Activated T-cell treated with anti-CD3 and anti-CD28 coated beads, Interleukin-2, amount 50 U/mL, for 72 hours (primary cell): ENCODE data around the gene PILRA. TPM values are rescaled to one million over a fixed set of nuclear protein-coding genes. Genes with fewer than 3 reads are reported as not detected.
"Not testable (repeated sequence)": the region's sequence is repeated elsewhere in the genome, so short reads cannot be mapped to it uniquely, and the experiment has no call there.

ENCODE experiments used
- ATAC-seq, 2 donors: fragments of 150-1000 bp; cut with Tn5 transposase; replicated peaks in 1 of 2; 2 replicates each; pipeline ENCODE4 v1.10.0; 2021; ENCODE audit warnings: moderate library complexity in 2 of 2, mild to moderate bottlenecking in 1 of 2
- DNase-seq, 2 donors: peaks; one replicate each; pipeline ENCODE4 v3.0.0; 2021 to 2022; ENCODE audit warnings: mixed read lengths in 1 of 2
- H3K27ac Mint-ChIP-seq: one replicate; pipeline ENCODE4 v1.8.0; 2022; ENCODE audit warnings: mild to moderate bottlenecking, moderate library complexity, mixed read lengths
- H3K27me3 Mint-ChIP-seq: one replicate; pipeline ENCODE4 v1.8.0; 2022; ENCODE audit warnings: low read depth, mixed read lengths
- H3K36me3 Mint-ChIP-seq, 2 donors: one replicate each; pipeline ENCODE4 v1.8.0; 2022; ENCODE audit warnings: mixed read lengths in 2 of 2, mild to moderate bottlenecking in 1 of 2; ENCODE audit not compliant: insufficient read depth in 2 of 2
- H3K4me1 Mint-ChIP-seq: one replicate; pipeline ENCODE4 v1.8.0; 2022; ENCODE audit warnings: low read depth, mixed read lengths
- H3K4me3 Mint-ChIP-seq, 2 donors: one replicate each; pipeline ENCODE4 v1.8.0; 2022; ENCODE audit warnings: mild to moderate bottlenecking in 2 of 2, mixed read lengths in 2 of 2, moderate library complexity in 2 of 2
- H3K9me3 Mint-ChIP-seq, 2 donors: one replicate each; pipeline ENCODE4 v1.8.0; 2022; ENCODE audit warnings: mixed read lengths in 2 of 2
- total RNA-seq, 2 donors: library from RNA; stranded (reverse); gene quantifications; one replicate each; pipeline ENCODE4 v1.2.3, GENCODE V29; 2022

Gene PILRA
- total RNA-seq, 2 donors from 2014 or later = 3.4 to 14.1 TPM

DNA sequence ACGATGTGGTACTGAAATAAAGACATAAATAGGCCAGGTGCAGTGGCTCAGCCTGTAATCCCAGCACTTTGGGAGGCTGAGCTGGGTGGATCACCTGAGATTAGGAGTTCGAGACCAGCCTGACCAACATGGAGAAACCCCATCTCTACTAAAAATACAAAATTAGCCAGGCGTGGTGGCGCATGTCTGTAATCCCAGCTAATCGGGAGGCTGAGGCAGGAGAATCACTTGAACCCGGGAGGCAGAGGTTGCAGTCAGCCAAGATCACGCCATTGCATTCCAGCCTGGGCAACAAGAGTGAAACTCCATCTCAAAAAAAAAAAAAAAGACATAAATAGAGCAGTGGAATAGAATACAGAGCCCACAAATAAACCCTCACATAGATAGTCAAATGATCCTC lies 9.5 kb upstream of the PILRA start:
- H3K4me3 Mint-ChIP-seq, H3K27me3 Mint-ChIP-seq, H3K27ac Mint-ChIP-seq, DNase-seq, H3K9me3 Mint-ChIP-seq, ATAC-seq: not testable (repeated sequence)
- H3K4me1 Mint-ChIP-seq = peaks cover 42% of the 10 kb centered on the region
- H3K36me3 Mint-ChIP-seq = peaks cover 7 to 41% of the 10 kb centered on the region in 2 donors

DNA sequence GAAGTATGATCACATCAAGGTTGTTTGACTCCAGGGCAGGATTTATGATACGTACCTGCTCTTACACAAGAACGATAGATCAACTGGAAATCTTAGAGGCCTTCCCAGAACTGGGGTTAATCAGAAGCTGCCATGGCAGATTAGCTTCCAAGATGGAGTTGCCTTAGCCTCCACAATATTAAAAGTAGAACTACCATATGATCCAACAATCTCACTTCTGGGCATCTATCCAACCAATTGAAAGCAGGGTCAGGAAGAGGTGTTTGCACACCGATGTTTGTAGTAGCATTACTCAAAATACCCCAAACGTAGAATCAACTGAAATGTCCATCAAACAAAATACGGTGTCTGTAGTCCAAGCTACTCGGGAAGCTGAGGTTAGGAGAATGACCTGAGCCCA lies 8.8 kb upstream of the PILRA start:
- no peak for DNase-seq
- H3K36me3 Mint-ChIP-seq = peaks cover 5 to 37% of the 10 kb centered on the region in 2 donors
- ATAC-seq = no peak
- H3K9me3 Mint-ChIP-seq = no peaks in the 10 kb centered on the region
- H3K4me3 Mint-ChIP-seq = no peak overlapping the region
- no peaks in the 10 kb centered on the region for H3K27me3 Mint-ChIP-seq
- H3K4me1 Mint-ChIP-seq = peaks cover 46% of the 10 kb centered on the region
- H3K27ac Mint-ChIP-seq = no peak overlapping the region

DNA sequence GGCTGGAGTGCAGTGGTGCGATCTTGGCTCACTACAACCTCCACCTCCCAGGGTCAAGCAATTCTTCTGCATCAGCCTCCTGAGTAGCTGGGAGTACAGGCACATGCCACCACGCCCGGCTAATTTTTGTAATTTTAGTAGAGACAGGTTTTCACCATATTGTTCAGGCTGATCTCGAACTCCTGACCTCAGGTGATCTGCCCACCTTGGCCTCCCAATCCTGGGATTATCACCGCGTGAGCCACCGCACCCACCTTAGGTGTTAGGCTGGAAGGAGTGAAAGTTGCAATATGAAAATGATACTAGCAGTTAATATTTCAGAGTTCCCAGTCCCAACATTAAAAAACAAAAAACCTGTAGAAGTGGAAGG lies 7.3 kb upstream of the PILRA start:
- Mint-ChIP-seq H3K27ac (peak overlapping the region; percentile 13), H3K4me1 (peaks cover 46% of the 10 kb centered on the region), H3K36me3 (peaks cover 3 to 29% of the 10 kb centered on the region in 2 donors), H3K4me3 (peak overlapping the region; percentile 23 to 55)
- not testable (repeated sequence) for H3K27me3 Mint-ChIP-seq, DNase-seq, H3K9me3 Mint-ChIP-seq, ATAC-seq

DNA sequence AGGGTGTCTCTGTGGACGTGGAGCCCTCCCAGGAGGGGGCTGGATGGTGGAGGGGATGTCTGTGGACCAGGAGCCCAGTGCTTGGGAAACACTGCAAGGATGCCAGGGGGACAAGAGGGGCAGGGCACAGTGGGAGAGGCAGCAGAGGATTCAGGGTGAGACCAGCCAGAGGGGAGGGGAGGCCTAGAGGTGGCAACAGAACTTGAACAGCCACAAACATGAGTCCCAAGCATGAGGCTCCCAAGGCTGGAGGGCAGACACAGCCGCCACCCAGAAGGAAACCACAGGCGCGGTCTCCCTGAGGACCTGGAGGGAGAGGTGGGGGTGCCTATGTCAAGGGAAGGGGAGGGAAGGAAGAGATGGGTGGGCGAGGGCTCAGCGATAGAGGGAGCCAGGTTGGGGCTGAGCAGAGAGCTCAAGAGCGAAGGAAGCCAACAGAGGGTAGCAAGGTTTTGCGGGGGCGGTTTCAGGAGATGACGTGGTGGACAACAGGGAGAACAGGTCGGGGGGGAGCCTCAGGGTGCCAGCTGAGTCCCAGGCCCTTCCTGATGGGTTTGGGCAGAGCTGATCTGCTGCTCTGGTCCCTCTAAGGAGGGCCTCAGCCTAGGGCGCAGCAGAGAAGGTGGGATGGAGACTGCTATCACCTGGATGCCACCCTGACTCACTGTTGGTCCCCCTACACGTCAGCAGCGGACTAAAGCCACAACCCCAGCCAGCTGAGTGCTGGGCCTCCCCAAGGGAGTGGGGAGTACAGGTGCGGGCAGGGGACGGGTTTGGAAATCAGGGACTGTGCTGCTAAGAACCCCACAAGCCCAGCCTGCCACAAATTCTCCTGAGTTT lies 6.7 kb upstream of the PILRA start:
- DNase-seq (peak; percentile 34 to 44), ATAC-seq (peak; percentile 7 to 33)
- Mint-ChIP-seq H3K27ac (peak overlapping the region; percentile 31), H3K36me3 (peaks cover 3 to 29% of the 10 kb centered on the region in 2 donors), H3K4me1 (peaks cover 48% of the 10 kb centered on the region), H3K9me3 (no peaks in the 10 kb centered on the region), H3K4me3 (peak overlapping the region; percentile 23 to 55), H3K27me3 (no peaks in the 10 kb centered on the region)

DNA sequence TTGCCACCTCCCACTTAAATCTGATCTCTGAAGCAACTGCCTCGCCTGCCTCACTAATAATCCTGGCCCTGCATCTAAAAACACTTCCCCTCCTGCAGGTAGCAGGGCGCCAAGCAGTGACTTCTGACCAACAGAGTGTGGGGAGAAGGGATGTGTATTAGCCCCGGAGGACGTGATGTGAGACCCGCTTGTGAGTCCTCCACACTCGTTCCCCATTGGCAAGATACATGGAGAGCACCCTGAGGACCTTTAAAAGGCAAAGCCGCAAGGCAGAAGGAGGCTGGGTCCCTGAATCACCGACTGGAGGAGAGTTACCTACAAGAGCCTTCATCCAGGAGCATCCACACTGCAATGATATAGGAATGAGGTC lies 6.1 kb upstream of the PILRA start:
- peaks cover 54% of the 10 kb centered on the region for H3K4me1 Mint-ChIP-seq
- H3K27me3 Mint-ChIP-seq = no peaks in the 10 kb centered on the region
- ATAC-seq (no peak), DNase-seq (no peak)
- H3K4me3 Mint-ChIP-seq = no peak overlapping the region
- H3K27ac Mint-ChIP-seq = no peak overlapping the region
- H3K9me3 Mint-ChIP-seq = no peaks in the 10 kb centered on the region
- peaks cover 3 to 24% of the 10 kb centered on the region in 2 donors for H3K36me3 Mint-ChIP-seq

DNA sequence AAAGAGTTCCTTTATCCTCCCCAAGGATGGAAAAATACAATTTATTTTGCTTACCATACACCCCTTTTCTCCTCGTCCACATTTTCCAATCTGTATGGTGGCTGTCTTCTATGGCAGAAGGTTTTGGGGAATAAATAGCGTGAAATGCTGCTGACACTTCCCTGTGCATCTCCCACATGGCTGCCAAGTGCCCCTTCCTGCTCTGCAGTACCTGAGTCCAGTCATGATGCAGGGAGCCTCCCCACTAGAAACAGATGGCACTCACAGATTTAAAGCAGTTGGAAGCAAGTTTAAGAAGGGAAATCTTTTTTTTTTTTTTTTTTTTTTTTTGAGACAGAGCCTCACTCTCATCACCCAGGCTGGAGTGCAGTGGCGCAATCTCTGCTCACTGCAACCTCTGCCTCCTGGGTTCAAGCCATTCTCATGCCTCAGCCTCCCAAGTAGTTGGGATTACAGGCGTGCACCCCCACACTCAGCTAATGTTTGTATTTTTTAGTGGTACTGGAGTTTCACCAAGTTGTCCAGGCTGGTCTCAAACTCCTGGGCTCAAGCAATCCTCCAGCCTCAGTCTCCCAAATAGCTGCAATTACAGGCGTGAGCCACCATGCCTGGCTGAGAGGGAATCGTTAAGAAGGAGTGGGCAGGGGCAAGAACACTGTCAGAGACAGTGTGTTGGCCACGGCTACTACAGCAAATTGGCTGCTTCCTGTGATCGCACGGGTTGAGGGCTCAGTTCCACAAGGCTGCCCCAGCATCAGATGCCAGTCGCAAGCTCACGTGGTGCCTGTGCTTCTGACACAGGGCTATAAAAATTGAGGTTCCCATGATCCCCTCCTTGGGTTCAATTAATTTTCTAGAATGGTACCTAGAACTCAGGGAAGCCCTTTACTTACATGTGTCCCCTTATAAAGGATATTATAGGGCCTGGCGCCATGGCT lies 5.3 kb upstream of the PILRA start:
- Mint-ChIP-seq H3K36me3 (peaks cover 3 to 22% of the 10 kb centered on the region in 2 donors), H3K4me3 (no peak overlapping the region), H3K27ac (no peak overlapping the region), H3K4me1 (peaks cover 58% of the 10 kb centered on the region), H3K9me3 (no peaks in the 10 kb centered on the region), H3K27me3 (no peaks in the 10 kb centered on the region)
- ATAC-seq (no peak), DNase-seq (no peak)

DNA sequence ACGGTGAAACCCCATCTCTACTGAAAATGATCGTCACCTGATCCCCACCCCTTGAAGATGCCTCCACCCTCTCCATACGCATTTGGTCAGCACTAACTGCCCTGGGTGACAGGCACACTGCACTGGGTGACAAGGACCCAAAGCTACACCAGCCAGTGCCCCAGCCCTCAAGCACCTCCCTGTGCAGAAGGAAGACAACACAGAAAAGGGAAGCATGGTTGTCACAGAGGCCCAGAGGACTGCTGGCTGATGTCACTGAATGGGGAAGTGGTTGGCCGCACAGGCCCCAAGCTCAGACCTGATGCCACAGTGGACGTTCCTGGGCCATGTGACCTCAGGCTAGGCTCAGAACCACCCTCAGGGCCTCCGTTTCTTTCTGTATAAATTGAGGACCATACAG lies 4.2 kb upstream of the PILRA start:
- H3K9me3 Mint-ChIP-seq = no peaks in the 10 kb centered on the region
- H3K36me3 Mint-ChIP-seq = peaks cover 0 to 12% of the 10 kb centered on the region in 2 donors
- ATAC-seq (no peak), DNase-seq (no peak)
- H3K27me3 Mint-ChIP-seq = no peaks in the 10 kb centered on the region
- no peak overlapping the region for H3K27ac Mint-ChIP-seq
- peaks cover 53% of the 10 kb centered on the region for H3K4me1 Mint-ChIP-seq
- H3K4me3 Mint-ChIP-seq = no peak overlapping the region

DNA sequence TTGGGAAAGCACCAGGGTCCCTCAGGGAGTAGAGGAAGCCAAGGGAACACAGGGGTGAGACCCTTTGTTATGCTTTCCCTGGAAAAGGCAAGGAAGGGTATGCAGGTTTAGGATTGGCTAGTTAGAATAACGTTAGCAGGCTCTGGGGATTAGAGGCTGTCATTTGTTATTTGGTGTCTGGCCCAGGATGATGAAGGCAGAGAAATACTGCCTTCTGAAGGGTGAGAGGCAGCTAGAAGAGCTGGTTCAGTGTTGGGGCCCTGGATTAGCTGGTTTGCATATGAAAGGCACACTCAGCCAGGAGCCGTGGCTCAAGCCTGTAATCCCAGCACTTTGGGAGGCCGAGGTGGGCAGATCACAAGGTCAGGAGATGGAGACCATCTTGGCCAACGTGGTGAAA lies 3.0 kb upstream of the PILRA start:
- DNase-seq = no peak
- Mint-ChIP-seq H3K36me3 (peaks cover 0 to 8% of the 10 kb centered on the region in 2 donors), H3K4me3 (no peak overlapping the region), H3K4me1 (peaks cover 52% of the 10 kb centered on the region), H3K27me3 (no peaks in the 10 kb centered on the region), H3K9me3 (no peaks in the 10 kb centered on the region), H3K27ac (no peak overlapping the region)
- no peak for ATAC-seq

DNA sequence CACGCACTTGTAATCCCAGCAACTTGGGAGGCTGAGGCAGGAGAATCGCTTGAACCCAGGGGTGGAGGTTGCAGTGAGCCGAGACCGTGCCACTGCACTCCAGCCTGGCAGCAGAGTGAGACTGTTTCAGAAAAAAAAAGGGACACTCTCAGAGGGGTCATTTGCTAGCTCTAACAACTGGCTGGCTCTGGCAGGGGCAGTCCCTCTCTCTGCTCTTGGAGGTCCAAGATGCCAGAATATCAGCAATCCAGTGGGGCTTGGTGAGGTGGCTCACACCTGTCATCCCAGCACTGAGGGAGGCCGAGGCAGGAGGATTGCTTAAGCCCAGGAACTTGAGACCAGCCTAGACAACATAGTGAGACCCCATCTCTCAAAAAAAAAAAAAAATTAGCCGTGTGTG lies 2.5 kb upstream of the PILRA start:
- DNase-seq = no peak
- H3K36me3 Mint-ChIP-seq = peaks cover 0 to 8% of the 10 kb centered on the region in 2 donors
- H3K9me3 Mint-ChIP-seq = no peaks in the 10 kb centered on the region
- H3K27me3 Mint-ChIP-seq = no peaks in the 10 kb centered on the region
- H3K4me3 Mint-ChIP-seq = no peak overlapping the region
- H3K4me1 Mint-ChIP-seq = peaks cover 47% of the 10 kb centered on the region
- H3K27ac Mint-ChIP-seq = peak overlapping the region; percentile 15
- ATAC-seq = no peak

DNA sequence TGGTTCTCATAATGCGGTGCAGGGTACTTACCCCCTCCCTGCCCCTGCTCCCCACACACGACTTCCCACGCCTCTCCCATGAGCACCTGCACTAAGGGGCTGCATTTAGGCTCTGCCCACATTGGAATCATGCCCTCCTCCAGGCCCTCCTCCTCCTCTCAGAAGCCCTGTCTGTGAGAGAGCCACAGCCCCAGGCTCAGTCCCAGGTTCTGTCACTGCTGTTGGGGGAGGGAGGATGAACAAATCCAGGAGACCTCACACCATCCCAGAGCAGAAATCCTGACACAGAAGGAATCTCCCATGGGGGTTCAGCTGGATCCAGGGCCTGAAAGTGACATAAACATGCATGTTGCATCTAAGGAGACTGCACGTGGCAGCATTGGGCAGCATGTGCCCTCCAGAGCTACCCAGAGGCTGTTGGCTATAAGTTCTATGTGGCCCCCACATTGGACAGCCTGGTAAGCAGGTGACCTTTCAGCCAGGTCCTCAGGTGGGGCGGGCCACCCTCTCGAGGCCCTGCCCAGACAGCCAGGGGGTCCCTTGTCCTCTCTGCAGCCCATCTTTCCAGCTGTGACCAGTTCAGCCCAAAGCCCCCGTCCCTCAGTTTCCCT lies 1.6 kb upstream of the PILRA start:
- H3K27ac Mint-ChIP-seq = no peak overlapping the region
- peaks cover 0 to 5% of the 10 kb centered on the region in 2 donors for H3K36me3 Mint-ChIP-seq
- peak overlapping the region in 1 of 2 donors; percentile 15 for H3K4me3 Mint-ChIP-seq
- ATAC-seq = peak in 1 of 2 donors; percentile 4
- no peak for DNase-seq
- no peaks in the 10 kb centered on the region for H3K27me3 Mint-ChIP-seq
- peaks cover 38% of the 10 kb centered on the region for H3K4me1 Mint-ChIP-seq
- no peaks in the 10 kb centered on the region for H3K9me3 Mint-ChIP-seq

DNA sequence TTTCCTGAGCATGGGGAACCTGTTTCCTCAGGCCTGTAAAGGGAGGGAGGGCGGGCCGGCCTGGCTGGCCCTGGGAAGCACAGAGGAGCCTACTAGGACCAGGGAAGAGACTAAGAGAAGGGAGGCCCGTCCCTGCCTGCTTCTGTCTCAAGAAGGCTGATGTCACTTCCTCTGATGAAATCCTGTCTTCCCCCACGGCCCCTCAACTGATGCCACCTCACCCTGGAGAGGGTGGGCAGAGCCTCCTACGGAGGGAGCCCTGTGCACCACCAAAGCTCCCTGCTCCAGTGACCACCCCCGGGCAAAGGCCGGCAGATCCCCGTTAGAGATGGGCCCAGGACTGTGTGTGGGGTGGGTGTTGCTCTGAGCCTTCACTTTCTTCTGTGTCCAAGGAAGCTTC lies 1.0 kb upstream of the PILRA start:
- Mint-ChIP-seq H3K4me3 (peak overlapping the region; percentile 50 to 62), H3K9me3 (no peaks in the 10 kb centered on the region), H3K36me3 (peaks cover 0 to 5% of the 10 kb centered on the region in 2 donors), H3K27me3 (no peaks in the 10 kb centered on the region), H3K27ac (peak overlapping the region; percentile 86), H3K4me1 (peaks cover 33% of the 10 kb centered on the region)
- peak; percentile 61 to 78 for ATAC-seq
- peak; percentile 36 to 41 for DNase-seq

DNA sequence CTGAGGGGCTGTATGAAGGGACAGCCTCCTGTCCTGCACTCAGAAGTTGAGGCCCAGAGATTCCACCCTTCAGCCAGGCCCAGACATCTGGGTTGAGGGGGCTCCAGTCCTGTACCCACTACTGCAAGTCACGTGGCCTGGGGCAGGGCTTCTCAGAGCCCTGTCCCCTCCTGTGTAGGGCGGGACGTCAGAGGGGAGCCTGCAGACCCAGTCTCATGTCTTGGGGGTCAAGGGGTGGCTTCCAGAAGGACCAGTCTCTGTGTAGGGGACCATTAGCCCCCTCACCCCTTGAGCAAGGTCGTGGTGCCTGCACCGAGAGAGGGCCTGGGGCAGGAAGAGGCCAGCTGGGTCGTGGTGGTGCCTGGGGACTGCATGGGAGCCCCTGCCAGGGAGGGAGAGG lies 593 bp upstream of the PILRA start:
- Mint-ChIP-seq H3K27me3 (no peaks in the 10 kb centered on the region), H3K4me3 (no peak overlapping the region), H3K9me3 (no peaks in the 10 kb centered on the region), H3K36me3 (peaks cover 0 to 3% of the 10 kb centered on the region in 2 donors), H3K4me1 (peaks cover 31% of the 10 kb centered on the region), H3K27ac (peak overlapping the region; percentile 86)
- DNase-seq (no peak), ATAC-seq (peak; percentile 4 to 12)
